Thyroid gland (tissue), 4 donors: Measurements from ENCODE around the gene RGL3.

ENCODE experiments used
- CTCF ChIP-seq, 6 experiments: fragments of 200-600 bp in 3 of 6; fragments of 450-650 bp in 3 of 6; sonication (generic) in 3 of 6; IDR thresholded peaks; one replicate each; pipeline ENCODE4 v1.5.1; 2016 to 2019; ENCODE audit warnings: antibody characterized with exemption in 6 of 6, mild to moderate bottlenecking in 2 of 6, inconsistent platforms in 1 of 6, moderate library complexity in 1 of 6
- POLR2A ChIP-seq, 2 donors: fragments of 450-650 bp; IDR thresholded peaks; one replicate each; pipeline ENCODE4 v1.6.1; 2017; ENCODE audit warnings: antibody characterized with exemption in 2 of 2, mild to moderate bottlenecking in 2 of 2, moderate library complexity in 1 of 2

GRCh38 chr19:11390933-11391680, 28.0 kb downstream of the RGL3 start:
- TF ChIP-seq POLR2A (IDR thresholded peaks at IDR 0.05) (no peak), CTCF (IDR thresholded peaks at IDR 0.05) (no peak)
